Measurements from ENCODE around the gene RABAC1. TPM values are rescaled to one million over a fixed set of nuclear protein-coding genes. Genes with fewer than 3 reads are reported as not detected.

Gene RABAC1
- 100 to 1,000 TPM; 245 to 349 (median 258) TPM for total RNA-seq (2021; fragmentation: NEBNext Ultra II Directional; extraction: Animal tissue kit (Norgen Biotek cat#: 25700))
- long read RNA-seq, transcript RABAC1-201 (5 exons, 821 nt): major isoform, 362 of 414 reads
- long read RNA-seq, partial matches to known transcripts: 11 of 414 reads
- long read RNA-seq, other reads (novel, unspliced or antisense): 36 of 414 reads

GRCh38 chr19:41959056-41960053, at the start of gene RABAC1:
Gene RABAC1 (minus strand): TSS chr19:41959321. CDS start chr19:41959292, 29 bp downstream.
- Mint-ChIP-seq H3K27me3 (ENCODE audit: insufficient read depth) (peaks cover 8% of the 10 kb centered on the region), H3K36me3 (ENCODE audit: low read depth) (peaks cover 9% of the 10 kb centered on the region), H3K4me3 (peak within 1 kb of the TSS; percentile 94), H3K9me3 (no peaks in the 10 kb centered on the region), H3K27ac (peak within 1 kb of the TSS; percentile 88), H3K4me1 (ENCODE audit: low read depth) (peaks cover 21% of the 10 kb centered on the region)
- TF ChIP-seq CTCF (IDR thresholded peaks at IDR 0.05): peak; percentile 53
- DNase-seq: peak; percentile 89

GRCh38 chr19:42006569-42006968, 47.4 kb upstream of the RABAC1 start:
- Mint-ChIP-seq H3K4me3 (no peak overlapping the region), H3K27ac (no peak overlapping the region), H3K9me3 (no peaks in the 10 kb centered on the region), H3K27me3 (ENCODE audit: insufficient read depth) (peaks cover 41% of the 10 kb centered on the region), H3K4me1 (ENCODE audit: low read depth) (peaks cover 12% of the 10 kb centered on the region), H3K36me3 (ENCODE audit: low read depth) (no peaks in the 10 kb centered on the region)
- no peak for TF ChIP-seq CTCF (IDR thresholded peaks at IDR 0.05)
- DNase-seq: no peak

- DNase-seq: no peak
- Mint-ChIP-seq H3K4me3 (no peak overlapping the region), H3K27ac (no peak overlapping the region), H3K9me3 (no peaks in the 10 kb centered on the region), H3K4me1 (ENCODE audit: low read depth) (peaks cover 7% of the 10 kb centered on the region), H3K36me3 (ENCODE audit: low read depth) (no peaks in the 10 kb centered on the region), H3K27me3 (ENCODE audit: insufficient read depth) (peaks cover 48% of the 10 kb centered on the region)
- TF ChIP-seq CTCF (IDR thresholded peaks at IDR 0.05): no peak
Observed at GRCh38 chr19:42005504-42005903, 46.4 kb upstream of the RABAC1 start.

GRCh38 chr19:42003506-42004294, 44.6 kb upstream of the RABAC1 start:
- Mint-ChIP-seq H3K4me1 (ENCODE audit: low read depth) (no peaks in the 10 kb centered on the region), H3K27ac (no peak overlapping the region), H3K27me3 (ENCODE audit: insufficient read depth) (peaks cover 60% of the 10 kb centered on the region), H3K9me3 (no peaks in the 10 kb centered on the region), H3K4me3 (no peak overlapping the region), H3K36me3 (ENCODE audit: low read depth) (no peaks in the 10 kb centered on the region)
- TF ChIP-seq CTCF (IDR thresholded peaks at IDR 0.05): no peak
- no peak for DNase-seq

GRCh38 chr19:41999878-42000208, 40.7 kb upstream of the RABAC1 start:
- peaks cover 63% of the 10 kb centered on the region for H3K27me3 Mint-ChIP-seq (ENCODE audit: insufficient read depth)
- TF ChIP-seq CTCF (IDR thresholded peaks at IDR 0.05): no peak
- no peaks in the 10 kb centered on the region for H3K36me3 Mint-ChIP-seq (ENCODE audit: low read depth)
- DNase-seq: no peak
- H3K27ac Mint-ChIP-seq: no peak overlapping the region
- no peak overlapping the region for H3K4me3 Mint-ChIP-seq
- H3K9me3 Mint-ChIP-seq: no peaks in the 10 kb centered on the region
- H3K4me1 Mint-ChIP-seq (ENCODE audit: low read depth): no peaks in the 10 kb centered on the region

All from HFFc6 (cell line).